ENCODE measurements around the gene PMFBP1. TPM values are rescaled to one million over a fixed set of nuclear protein-coding genes. Genes with fewer than 3 reads are reported as not detected.

Gene PMFBP1
- polyA plus RNA-seq, 3 donors = 0.45 to 1.5 (median 0.56) TPM

DNA sequence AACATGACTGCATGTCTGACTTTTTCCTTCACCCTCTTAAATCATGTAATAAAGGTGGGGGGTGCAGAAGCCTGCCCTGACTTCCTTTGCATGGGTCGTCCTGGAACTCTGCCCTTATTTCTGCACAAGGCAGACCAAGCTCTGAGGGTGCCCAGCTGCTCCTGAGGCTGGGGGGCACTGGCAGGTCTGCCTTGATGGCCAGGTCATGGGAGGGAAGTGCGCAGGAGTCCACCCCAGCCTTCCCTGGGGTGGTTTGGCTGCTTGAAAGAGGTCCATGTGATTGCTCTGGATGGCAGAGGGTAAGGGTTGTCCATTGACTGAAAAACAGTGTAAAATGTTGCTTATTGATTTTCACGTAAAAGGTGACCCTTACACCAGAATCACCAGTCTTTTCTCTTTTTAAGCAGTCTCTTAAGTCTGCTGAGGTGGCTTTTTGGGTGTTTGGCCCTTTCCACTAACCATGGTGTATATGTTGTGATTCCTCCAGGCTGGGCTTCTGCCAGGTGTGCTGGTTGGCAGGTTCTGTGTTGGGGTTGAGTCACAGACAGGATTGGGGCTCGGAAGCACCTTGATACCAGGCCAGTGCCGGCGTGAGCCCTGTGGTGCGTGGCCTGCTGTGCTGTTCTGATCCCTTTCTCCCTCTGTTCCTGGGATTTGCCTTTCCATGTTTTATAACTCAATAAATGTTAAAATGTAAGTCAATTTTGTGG, 58.9 kb downstream of the PMFBP1 start:
- 89 to 91% (median 89%) methylated on average over 7 of the region's 7 CpGs for WGBS, 3 donors
- H3K27ac ChIP-seq (ENCODE audit: low read depth, low read length) = no peak overlapping the region

DNA sequence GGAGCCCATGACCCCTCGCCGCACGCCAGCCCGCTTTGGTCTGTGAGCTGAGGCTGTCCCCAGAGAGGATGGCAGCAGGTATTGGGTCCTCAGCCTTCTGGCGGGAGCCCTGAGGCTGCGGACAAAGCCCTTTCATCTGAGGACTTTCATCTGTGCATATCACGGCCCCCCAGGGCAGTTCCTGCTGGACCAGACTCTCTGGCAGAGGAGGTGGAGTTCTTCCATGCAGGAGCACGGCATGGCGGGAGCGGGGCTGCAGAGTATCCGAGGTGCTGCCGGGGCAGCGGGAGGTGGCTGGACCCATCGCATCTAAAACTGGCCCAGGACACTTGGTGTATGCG, 59.5 kb downstream of the PMFBP1 start:
- no peak overlapping the region for H3K27ac ChIP-seq (ENCODE audit: low read depth, low read length)
- 94 to 97% (median 95%) methylated on average over 15 of the region's 15 CpGs for WGBS, 3 donors

DNA sequence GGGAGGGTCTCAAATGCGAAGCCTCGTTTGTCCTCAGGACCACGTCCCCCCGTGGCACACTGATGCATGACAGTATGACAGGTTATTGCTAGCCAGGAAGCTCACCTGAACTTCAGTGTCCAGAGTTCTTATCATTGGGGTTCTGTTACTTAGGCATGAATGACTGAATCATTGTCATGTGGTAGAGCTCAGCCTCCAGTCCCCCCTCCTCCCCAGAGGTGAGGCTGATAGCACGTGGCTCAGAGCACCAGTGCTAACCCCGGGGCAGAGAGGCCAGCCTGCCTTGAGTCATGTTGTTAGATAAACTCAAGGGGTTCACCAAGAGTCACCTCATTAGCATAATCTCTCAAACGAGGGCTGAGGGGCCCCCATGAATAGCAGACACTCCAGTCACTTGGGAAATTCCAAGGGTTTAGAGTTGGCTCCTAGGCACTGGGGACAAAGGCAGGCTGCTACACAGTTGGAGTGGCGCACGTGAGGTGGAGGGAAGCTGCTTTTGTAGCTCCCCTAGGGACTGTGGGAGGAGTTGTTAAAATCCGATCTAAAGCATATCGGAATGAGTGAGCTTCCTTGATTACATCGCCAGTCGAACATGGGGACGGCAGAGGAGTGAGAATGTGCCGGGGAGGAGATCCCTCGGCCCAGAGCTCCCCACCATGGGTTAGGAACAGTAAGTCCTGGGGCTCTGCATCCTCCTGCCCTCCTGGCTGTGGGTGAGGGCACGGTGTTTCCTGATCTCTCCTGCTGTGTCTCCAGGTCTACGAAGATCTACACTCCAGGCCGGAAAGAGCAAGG, 60.1 kb downstream of the PMFBP1 start:
- WGBS, 3 donors = 89 to 90% (median 89%) methylated on average over 19 of the region's 19 CpGs
- no peak overlapping the region for H3K27ac ChIP-seq (ENCODE audit: low read depth, low read length)

DNA sequence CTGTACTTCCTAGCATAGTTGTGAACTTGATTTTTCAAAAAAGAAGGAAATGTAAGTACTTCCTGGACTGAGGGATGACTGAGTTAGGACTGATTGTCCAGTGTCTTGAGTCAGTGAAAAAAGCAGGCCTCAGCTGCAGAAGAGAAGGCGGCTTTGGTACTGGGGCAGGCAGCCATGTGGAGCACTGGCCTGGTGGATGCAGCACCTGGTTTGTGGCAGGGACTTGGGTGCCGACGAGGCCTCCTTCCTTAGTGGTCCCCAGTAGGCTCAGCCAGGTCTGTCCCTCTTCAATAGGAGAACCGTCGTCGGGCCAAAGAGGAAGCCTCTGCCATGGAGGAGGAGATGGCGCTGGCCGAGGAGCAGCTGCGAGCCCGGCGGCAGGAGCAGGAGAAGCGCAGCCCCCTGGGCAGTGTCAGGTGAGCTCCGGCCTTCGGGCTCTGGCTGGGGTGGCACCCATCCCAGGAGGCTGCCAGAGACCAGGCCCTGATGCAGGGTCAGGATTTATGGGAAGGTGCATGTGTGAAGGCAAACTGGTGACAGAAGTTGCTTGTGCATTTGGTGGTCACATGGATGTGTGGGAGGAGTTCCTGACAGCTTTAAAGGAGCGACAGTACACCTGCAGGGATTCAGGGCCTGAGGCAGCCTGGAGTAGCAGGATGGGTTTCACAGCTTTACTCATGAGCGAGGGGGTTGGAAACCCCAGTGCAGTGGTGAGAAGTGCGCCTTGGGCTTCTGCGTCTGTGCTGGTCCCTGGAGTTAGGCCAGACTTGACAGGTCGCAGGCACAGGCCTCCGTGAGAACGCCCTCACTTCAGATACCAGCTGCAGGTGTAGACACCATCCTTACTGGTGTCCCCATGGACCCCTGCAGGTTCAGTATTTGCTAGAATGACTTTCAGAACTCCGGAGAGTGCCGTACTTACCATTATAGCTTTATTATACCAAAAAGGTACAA, 61.0 kb downstream of the PMFBP1 start:
- WGBS, 3 donors = 96 to 98% (median 96%) methylated on average over 23 of the region's 23 CpGs
- H3K27ac ChIP-seq (ENCODE audit: low read depth, low read length) = no peak overlapping the region

DNA sequence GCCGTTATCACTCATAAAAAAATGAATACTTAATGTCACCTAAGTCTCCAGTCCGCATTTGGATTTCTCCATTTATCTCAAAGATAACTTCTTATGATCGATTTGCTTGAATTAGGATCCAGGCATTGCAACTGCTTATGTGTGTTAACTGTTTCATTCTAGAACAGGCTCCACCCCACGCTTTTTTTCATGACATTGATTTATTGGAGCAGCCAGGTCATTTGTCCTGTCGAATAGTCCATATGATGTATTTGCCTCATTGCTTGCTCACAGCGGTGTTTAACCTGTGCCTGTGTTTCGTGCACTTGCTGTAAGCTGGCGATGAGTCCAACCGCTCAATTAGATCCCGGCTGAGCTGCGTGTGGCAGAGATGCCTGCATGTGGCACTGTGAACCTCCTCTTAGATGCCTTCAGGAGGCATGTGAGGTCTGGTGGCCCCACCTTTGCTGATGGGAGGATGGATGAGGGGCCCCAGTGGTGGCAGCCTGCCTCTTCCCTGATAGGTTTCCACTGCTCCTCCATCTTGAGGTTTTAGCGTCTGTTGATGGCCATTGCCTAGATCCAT, 61.9 kb downstream of the PMFBP1 start:
- 84 to 93% (median 89%) methylated on average over 12 of the region's 12 CpGs for WGBS, 3 donors
- H3K27ac ChIP-seq (ENCODE audit: low read depth, low read length) = no peak overlapping the region

DNA sequence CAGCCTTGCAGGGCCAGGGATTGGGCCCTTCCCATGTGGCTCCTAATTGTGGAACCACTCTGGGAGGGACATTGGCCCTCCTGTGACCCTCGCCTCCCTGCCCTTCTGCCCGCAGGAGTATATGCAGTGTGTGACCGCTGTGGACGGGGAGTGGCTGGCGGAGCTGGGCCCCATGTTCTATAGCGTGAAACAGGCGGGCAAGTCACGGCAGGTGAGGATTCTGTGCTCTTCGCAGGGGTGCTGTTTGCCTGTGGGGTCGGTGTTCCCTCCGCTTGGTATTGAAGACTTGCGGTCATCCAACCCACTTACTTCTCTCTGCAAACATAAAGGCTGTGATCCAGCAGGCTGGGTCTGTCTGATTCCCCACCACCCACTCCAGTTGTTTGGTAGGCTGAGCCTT, 62.7 kb downstream of the PMFBP1 start:
- WGBS, 3 donors = 95 to 99% (median 98%) methylated on average over 12 of the region's 12 CpGs
- no peak overlapping the region for H3K27ac ChIP-seq (ENCODE audit: low read depth, low read length)

DNA sequence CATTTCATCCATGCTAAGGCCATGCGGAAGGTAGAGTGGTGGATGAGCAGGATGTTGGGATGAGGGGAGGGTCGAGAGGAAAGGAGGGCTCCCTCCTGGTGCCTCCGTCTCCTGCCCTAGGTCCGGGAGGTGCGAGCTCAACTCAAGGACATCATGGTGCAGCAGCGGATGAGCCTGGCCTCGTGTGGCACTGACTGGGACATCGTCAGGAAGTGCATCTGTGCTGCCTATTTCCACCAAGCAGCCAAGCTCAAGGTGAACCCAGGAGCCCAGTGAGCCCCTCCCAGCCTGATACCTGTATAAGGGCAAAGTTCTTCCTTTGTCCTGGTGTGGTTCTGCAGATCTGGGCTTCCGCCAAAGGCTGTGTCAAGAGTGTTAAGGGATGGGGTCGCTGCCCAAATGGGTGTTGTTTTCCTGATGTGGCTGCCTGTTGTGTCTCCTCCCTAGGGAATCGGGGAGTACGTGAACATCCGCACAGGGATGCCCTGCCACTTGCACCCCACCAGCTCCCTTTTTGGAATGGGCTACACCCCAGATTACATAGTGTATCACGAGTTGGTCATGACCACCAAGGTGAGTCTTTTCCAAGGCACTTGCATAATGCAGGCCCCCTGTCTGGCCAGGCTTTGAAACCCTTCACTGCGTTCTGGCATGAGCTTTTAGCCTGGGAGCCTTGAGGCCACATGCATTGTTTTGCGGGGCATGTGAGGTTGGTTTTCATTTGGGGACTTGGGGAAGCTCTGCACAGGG, 63.4 kb downstream of the PMFBP1 start:
- no peak overlapping the region for H3K27ac ChIP-seq (ENCODE audit: low read depth, low read length)
- WGBS, 3 donors = 82 to 91% (median 89%) methylated on average over 16 of the region's 16 CpGs

DNA sequence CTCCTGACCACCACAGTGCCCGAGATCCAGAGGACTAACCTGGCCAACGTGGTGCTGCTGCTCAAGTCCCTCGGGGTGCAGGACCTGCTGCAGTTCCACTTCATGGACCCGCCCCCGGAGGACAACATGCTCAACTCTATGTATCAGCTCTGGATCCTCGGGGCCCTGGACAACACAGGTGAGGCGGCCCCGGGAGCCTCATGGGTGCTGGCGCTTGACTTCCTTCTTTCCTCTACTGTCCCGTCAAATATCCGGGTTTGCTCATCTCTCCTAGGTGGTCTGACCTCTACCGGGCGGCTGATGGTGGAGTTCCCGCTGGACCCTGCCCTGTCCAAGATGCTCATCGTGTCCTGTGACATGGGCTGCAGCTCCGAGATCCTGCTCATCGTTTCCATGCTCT, 64.6 kb downstream of the PMFBP1 start:
- WGBS, 3 donors = 93 to 97% (median 93%) methylated on average over 17 of the region's 17 CpGs
- H3K27ac ChIP-seq (ENCODE audit: low read depth, low read length) = no peak overlapping the region

DNA sequence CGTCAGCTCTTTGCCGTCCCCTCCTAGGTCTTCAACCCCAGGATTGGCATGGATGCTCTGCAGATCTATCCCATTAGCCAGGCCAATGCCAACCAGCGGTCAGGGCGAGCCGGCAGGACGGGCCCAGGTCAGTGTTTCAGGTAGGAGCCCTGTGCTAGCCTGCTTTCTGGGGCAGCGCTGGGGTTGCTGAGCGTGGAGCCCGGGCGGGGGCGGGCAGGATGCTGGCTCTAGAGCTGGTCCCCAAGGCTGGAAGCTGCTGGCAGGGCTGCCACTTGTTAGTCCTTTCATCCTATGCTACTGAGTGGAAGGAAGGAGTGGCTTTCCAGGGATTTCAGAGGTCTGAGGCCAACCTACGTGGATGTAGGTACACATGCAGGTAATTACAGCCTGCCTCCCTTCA, 66.0 kb downstream of the PMFBP1 start:
- 97 to 98% (median 97%) methylated on average over 12 of the region's 12 CpGs for WGBS, 3 donors
- H3K27ac ChIP-seq (ENCODE audit: low read depth, low read length) = no peak overlapping the region

DNA sequence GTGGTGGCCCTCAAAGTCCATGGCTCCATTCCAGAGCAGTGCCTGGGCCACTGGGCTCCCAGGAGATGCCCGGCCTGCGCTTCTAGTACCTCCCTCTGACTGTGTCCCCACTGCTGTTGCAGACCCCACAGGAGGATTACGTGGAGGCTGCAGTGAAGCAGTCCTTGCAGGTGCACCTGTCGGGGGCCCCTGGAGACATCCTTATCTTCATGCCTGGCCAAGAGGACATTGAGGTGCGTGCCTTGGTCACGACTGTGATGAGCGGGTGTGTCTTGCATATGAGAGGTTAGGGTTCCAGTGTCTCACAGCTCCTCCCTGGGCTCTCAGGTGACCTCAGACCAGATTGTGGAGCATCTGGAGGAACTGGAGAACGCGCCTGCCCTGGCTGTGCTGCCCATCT, 67.0 kb downstream of the PMFBP1 start:
- WGBS, 3 donors = 94 to 96% (median 94%) methylated on average over 9 of the region's 9 CpGs
- no peak overlapping the region for H3K27ac ChIP-seq (ENCODE audit: low read depth, low read length)

DNA sequence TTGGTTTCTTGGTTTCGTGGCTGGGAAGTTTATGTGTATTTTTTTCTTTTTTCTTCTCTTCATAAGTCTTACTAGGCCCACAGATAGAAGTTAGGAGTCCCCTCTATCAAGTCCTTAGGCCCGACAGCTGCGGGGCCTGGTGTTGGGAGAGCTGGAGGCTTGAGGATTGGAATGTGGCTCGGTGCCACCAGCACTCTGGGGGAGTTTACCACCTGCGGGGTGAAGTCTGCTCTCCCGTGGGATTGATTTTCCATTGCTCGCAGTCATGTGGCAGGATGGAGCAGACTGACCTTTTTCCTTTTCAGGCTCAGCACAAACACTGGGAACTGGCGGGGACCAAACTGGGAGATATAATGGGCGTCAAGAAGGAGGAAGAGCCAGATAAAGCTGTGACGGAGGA, 70.8 kb downstream of the PMFBP1 start:
- no peak overlapping the region for H3K27ac ChIP-seq (ENCODE audit: low read depth, low read length)
- 56 to 84% (median 80%) methylated on average over 10 of the region's 10 CpGs for WGBS, 3 donors

DNA sequence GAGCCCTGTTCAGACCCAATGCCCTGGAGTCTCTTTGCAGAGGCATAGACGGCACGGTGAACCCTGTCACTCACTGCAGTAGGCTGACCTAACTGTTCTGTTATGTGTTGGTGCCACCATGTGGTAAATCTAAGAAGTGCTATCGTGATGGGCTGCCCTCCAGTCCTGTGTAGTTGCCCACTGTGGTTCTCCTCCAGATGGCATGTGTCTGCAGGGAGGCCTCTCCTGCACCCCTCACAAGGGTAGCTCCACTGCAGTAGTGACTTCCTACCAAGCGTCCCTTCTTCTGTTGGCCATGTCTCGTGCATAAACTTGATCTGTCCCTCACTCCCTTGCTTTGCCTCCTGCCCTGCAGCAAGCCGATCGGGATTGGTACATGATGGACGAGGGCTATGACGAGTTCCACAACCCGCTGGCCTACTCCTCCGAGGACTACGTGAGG, 72.6 kb downstream of the PMFBP1 start:
- 55 to 71% (median 68%) methylated on average over 12 of the region's 12 CpGs for WGBS, 3 donors
- no peak overlapping the region for H3K27ac ChIP-seq (ENCODE audit: low read depth, low read length)

DNA sequence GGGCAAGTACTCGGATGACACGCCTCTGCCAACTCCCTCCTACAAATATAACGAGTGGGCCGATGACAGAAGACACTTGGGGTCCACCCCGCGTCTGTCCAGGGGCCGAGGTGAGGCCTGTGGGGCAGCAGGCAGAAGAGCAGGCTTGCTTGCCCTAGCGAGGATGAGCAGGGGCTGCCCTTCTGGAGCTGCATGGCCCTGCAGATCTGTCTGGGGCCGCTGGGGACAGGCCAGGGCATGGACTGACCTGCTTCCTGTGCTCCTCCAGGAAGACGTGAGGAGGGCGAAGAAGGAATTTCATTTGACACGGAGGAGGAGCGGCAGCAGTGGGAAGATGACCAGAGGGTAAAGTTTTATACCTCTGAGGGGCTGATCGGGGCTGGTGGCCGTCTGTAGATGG, 73.0 kb downstream of the PMFBP1 start:
- no peak overlapping the region for H3K27ac ChIP-seq (ENCODE audit: low read depth, low read length)
- WGBS, 3 donors = 76 to 84% (median 84%) methylated on average over 15 of the region's 15 CpGs

DNA sequence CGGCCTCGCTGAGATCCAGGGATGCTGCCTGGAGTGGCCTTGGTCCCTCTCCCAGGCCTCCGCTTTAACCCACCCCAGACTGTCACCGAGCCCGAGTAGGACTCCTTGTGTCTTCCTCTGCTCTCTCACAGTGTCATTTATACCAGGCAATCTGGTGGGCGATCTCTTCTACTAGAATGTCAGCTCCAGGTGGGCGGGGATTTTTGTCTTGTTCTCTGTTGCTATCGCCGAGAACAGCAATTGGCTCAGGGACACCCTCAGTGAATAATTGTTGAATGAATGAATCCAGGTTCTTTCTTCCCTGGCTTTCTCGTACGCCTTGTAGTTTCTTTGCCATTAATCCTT, 77.7 kb downstream of the PMFBP1 start:
- WGBS, 3 donors = 2 to 3% (median 2%) methylated on average over 11 of the region's 11 CpGs

DNA sequence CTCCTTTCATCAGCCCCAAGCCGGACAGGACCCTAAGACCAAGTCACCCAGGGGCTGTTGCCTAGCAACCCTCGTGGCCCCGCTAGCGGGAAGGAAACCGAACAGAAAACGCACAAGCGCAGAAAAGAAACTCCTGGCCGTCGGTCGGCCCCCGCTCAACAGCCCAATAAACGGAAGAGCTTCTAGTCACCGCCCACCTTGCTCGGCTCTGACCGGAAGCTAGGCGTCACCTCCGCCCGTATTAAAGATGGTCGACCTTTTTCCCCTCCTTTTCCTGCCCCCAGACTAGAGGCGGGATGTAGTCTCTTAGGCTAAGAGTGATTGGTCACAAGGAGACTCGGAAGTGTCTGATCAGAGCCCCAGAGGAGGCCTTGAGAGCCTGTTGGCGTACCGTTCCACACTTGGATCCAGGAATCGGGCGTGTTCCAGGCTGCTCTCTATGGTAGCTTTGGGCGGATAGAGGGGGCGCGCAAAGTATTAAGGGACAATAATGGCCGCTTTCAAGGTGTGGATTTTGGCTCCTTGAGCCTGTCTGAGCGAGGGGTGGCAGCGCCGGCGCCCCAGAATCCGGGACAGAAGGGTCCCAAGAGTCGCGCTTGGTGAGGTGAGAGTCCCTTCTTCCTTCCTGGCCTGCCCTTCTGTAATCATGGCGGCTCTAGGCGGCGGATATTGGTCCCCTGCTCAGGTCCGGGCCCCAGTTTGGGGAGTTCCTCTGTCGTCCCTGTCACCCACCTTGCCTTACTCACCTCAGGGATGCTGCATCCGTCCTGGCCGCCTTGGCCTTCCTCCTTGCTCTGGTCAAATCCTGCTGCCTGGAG, 78.3 kb downstream of the PMFBP1 start, which contains the start of the genes DHX38 and TXNL4B:
Gene DHX38 (plus strand): TSS at position 400 of the 818 bp plus-strand sequence. CDS start 2,311 bp downstream, outside the sequence.
Gene TXNL4B (minus strand): TSS at position 173 of the 818 bp plus-strand sequence. CDS start 2,871 bp downstream, outside the sequence.
- WGBS, 3 donors = 0 to 1% (median 0%) methylated on average over 43 of the region's 43 CpGs
- H3K27ac ChIP-seq (ENCODE audit: low read depth, low read length) = peak within 1 kb of the TSS; percentile 83

More for the DNA sequence above, 77.7 kb downstream of the PMFBP1 start:
- H3K27ac ChIP-seq (ENCODE audit: low read depth, low read length) = no peak overlapping the region

DNA sequence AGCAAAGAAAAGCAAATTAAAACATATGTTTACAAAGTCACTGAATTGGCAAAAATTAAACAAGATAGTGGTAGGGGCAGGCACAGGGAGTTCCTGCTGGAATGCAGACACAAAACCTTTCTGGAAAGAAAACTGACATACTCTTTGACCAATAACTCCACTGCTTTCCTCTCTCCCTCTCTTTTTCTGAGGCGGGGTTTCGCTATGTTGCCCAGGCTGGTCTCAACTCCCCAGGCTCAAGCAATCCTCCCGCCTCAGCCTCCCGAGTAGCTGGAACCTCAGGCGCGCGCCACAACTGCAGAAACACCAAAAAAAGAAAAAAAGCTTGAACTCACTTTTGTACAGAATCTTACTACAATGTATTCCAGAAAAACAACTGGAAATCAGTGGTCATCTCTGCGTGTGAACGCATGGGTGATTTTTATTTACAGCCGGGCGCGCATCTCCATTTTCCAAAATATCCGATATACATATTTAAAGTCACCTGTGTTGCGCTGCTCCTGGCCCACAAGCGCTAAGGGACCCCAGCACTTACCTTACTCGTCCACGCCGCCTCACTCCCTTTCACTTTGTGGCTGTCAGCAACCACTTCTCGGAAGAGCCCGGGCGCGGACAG, 79.0 kb downstream of the PMFBP1 start:
- WGBS, 3 donors = 1% methylated on average over 22 of the region's 22 CpGs
- no peak overlapping the region for H3K27ac ChIP-seq (ENCODE audit: low read depth, low read length)
